Thyroid gland (tissue), 4 donors: ENCODE measurements around the gene ZNF280A.

ENCODE experiments used
- POLR2A ChIP-seq, 2 donors: fragments of 450-650 bp; IDR thresholded peaks; one replicate each; pipeline ENCODE4 v1.6.1; 2017; ENCODE audit warnings: antibody characterized with exemption in 2 of 2, mild to moderate bottlenecking in 2 of 2, moderate library complexity in 1 of 2
- TF ChIP-seq, protein P1 (sequence below), 6 experiments: fragments of 200-600 bp in 3 of 6; fragments of 450-650 bp in 3 of 6; sonication (generic) in 3 of 6; IDR thresholded peaks; one replicate each; pipeline ENCODE4 v1.5.1; 2016 to 2019; ENCODE audit warnings: antibody characterized with exemption in 6 of 6, mild to moderate bottlenecking in 2 of 6, inconsistent platforms in 1 of 6, moderate library complexity in 1 of 6

DNA sequence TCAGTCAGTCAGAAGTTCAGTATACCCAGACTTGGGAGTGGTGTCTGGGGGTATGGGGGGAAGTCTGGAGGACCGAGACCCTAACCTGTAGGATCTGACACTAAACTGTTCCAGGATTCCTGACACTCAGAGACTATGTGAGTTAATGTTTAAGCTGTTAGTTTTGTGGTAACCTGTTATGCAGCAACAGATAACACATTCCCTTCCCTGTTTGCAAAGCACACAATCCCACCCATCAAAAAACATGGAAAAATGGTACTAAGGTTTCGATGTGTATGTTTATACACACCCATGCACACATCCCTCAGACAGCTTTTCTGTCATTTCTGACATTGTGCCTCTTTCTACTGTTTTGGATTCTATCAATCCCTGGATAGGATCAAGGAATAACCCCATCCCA is 39.1 kb downstream of the ZNF280A start:
- TF ChIP-seq, protein P1, sequence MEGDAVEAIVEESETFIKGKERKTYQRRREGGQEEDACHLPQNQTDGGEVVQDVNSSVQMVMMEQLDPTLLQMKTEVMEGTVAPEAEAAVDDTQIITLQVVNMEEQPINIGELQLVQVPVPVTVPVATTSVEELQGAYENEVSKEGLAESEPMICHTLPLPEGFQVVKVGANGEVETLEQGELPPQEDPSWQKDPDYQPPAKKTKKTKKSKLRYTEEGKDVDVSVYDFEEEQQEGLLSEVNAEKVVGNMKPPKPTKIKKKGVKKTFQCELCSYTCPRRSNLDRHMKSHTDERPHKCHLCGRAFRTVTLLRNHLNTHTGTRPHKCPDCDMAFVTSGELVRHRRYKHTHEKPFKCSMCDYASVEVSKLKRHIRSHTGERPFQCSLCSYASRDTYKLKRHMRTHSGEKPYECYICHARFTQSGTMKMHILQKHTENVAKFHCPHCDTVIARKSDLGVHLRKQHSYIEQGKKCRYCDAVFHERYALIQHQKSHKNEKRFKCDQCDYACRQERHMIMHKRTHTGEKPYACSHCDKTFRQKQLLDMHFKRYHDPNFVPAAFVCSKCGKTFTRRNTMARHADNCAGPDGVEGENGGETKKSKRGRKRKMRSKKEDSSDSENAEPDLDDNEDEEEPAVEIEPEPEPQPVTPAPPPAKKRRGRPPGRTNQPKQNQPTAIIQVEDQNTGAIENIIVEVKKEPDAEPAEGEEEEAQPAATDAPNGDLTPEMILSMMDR (IDR thresholded peaks at IDR 0.05): no peak
- TF ChIP-seq POLR2A (IDR thresholded peaks at IDR 0.05): no peak
